Upper lobe of left lung (tissue), 4 donors: Measurements from ENCODE around the gene SLC4A8.

Experiments
- CTCF ChIP-seq, 6 experiments: fragments of 450-650 bp in 4 of 6; fragments of 200-600 bp in 2 of 6; sonication (generic) in 2 of 6; IDR thresholded peaks; one replicate each; pipeline ENCODE4 v1.5.1; 2016 to 2019; ENCODE audit warnings: antibody characterized with exemption in 6 of 6
- EP300 ChIP-seq, 4 donors: sonication (generic); formaldehyde crosslinking; IDR thresholded peaks; one replicate each; pipeline ENCODE4 v1.5.1; 2017; ENCODE audit warnings: antibody characterized with exemption in 4 of 4, control low read depth in 2 of 4
- POLR2A ChIP-seq, 4 donors: fragments of 450-650 bp; IDR thresholded peaks; one replicate each; pipeline ENCODE4 v1.5.1; 2016 to 2017; ENCODE audit warnings: antibody characterized with exemption in 4 of 4, mild to moderate bottlenecking in 2 of 4
- POLR2AphosphoS5 ChIP-seq, 2 donors: sonication (generic); formaldehyde crosslinking; IDR thresholded peaks; one replicate each; pipeline ENCODE4 v1.5.1; 2017; ENCODE audit warnings: antibody characterized with exemption in 2 of 2

DNA sequence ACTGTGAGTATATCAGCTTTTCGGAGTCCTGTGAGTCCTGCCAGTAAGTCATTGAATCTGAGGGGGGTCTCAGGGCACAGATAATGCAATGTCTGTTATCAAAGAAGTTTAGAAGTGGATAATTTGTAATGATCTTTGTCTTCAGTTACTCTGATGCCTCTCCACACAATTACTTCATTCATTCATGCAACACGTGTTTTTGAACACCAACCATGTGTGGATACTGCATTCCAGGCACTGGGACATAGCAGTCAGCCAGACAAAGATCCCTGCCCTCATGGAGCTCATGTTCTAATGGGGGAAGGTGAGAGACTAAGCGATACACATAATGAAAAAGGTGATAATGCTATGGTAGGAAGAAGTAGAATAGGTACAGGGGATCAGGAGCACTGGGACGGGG is 105.6 kb downstream of the SLC4A8 start:
- TF ChIP-seq POLR2A (IDR thresholded peaks at IDR 0.05) (no peak), CTCF (IDR thresholded peaks at IDR 0.05) (no peak), POLR2AphosphoS5 (IDR thresholded peaks at IDR 0.05) (no peak), EP300 (IDR thresholded peaks at IDR 0.05) (no peak)
